Neural cell (in vitro differentiated cells): ENCODE measurements around the gene DCTN4. TPM values are rescaled to one million over a fixed set of nuclear protein-coding genes. Genes with fewer than 3 reads are reported as not detected.

Experiments used
- H2AFZ ChIP-seq: fragments of 200-600, 300-800 bp; sonication (generic), shearing (Covaris generic); 2 replicates; pipeline ENCODE4 v1.6.0; 2014; ENCODE audit warnings: low read depth, mild to moderate bottlenecking, antibody characterized with exemption, low read length, moderate library complexity
- H3F3A ChIP-seq: fragments of 200-600 bp; shearing (Covaris generic); 2 replicates; pipeline ENCODE4 v1.6.1; 2016; ENCODE audit warnings: mild to moderate bottlenecking, moderate library complexity, mixed read lengths, antibody characterized with exemption, low read length; ENCODE audit not compliant: insufficient read depth, poor library complexity, severe bottlenecking
- H3K27ac ChIP-seq: fragments of 200-600, 300-800 bp; sonication (generic), shearing (Covaris generic); 2 replicates; pipeline ENCODE4 v1.5.1; 2014; ENCODE audit warnings: mild to moderate bottlenecking, low read length, moderate library complexity
- H3K27me3 ChIP-seq: fragments of 300-800, 200-600 bp; sonication (generic), shearing (Covaris generic); 2 replicates; pipeline ENCODE4 v1.6.0; 2014; ENCODE audit warnings: mild to moderate bottlenecking, low read depth, low read length, moderate library complexity; ENCODE audit not compliant: insufficient read depth
- H3K36me3 ChIP-seq: fragments of 300-800, 200-600 bp; sonication (generic), shearing (Covaris generic); 2 replicates; pipeline ENCODE4 v1.5.1; 2014; ENCODE audit warnings: mild to moderate bottlenecking, antibody characterized with exemption, low read length, moderate library complexity; ENCODE audit not compliant: insufficient read depth
- H3K4me2 ChIP-seq: fragments of 300-800, 200-600 bp; sonication (generic), shearing (Covaris generic); 2 replicates; pipeline ENCODE4 v1.6.0; 2014; ENCODE audit warnings: mild to moderate bottlenecking, low read length
- H3K4me3 ChIP-seq: fragments of 300-800, 200-600 bp; sonication (generic), shearing (Covaris generic); 2 replicates; pipeline ENCODE4 v1.5.1; 2014; ENCODE audit warnings: mild to moderate bottlenecking, low read length, moderate library complexity
- H3K79me2 ChIP-seq: fragments of 200-600 bp; shearing (Covaris generic); replicated peaks from 2 replicates; pipeline ENCODE4 v1.6.0; 2014; ENCODE audit warnings: mild to moderate bottlenecking, low read length, moderate library complexity; ENCODE audit not compliant: insufficient read depth
- H3K9ac ChIP-seq: fragments of 300-800, 200-600 bp; sonication (generic), shearing (Covaris generic); 2 replicates; pipeline ENCODE4 v1.6.1; 2016; ENCODE audit warnings: mild to moderate bottlenecking, low read length, mixed read lengths
- H3K9me2 ChIP-seq: fragments of 200-600 bp; shearing (Covaris generic); 2 replicates; pipeline ENCODE4 v1.6.1; 2016; ENCODE audit warnings: mild to moderate bottlenecking, low read length, mixed read lengths; ENCODE audit not compliant: insufficient read depth
- H3K9me3 ChIP-seq: fragments of 200-600, 300-800 bp; sonication (generic), shearing (Covaris generic); 2 replicates; pipeline ENCODE4 v1.6.1; 2016; ENCODE audit warnings: mild to moderate bottlenecking, mixed run types, low read length, moderate library complexity, mixed read lengths
- H4K20me1 ChIP-seq: fragments of 200-600 bp; shearing (Covaris generic); 2 replicates; pipeline ENCODE4 v1.6.1; 2016; ENCODE audit warnings: mild to moderate bottlenecking, mixed run types; ENCODE audit not compliant: insufficient read depth
- EP300 ChIP-seq: fragments of 450-650 bp; conservative IDR thresholded peaks from 2 replicates; pipeline ENCODE4 v1.6.1; 2014; ENCODE audit warnings: antibody characterized with exemption, mild to moderate bottlenecking, moderate library complexity; ENCODE audit not compliant: poor library complexity, severe bottlenecking
- EZH2 ChIP-seq: fragments of 200-600, 300-800 bp; shearing (Covaris generic), sonication (generic); IDR thresholded peaks from 2 replicates; pipeline ENCODE4 v1.6.1; 2014; ENCODE audit warnings: antibody characterized with exemption, low read length, borderline replicate concordance, mild to moderate bottlenecking; ENCODE audit not compliant: insufficient read depth, poor library complexity, severe bottlenecking
- MXI1 ChIP-seq: fragments of 450-650 bp; conservative IDR thresholded peaks from 2 replicates; pipeline ENCODE4 v1.6.1; 2014; ENCODE audit warnings: antibody characterized with exemption, mild to moderate bottlenecking; ENCODE audit not compliant: poor library complexity, severe bottlenecking
- POLR2AphosphoS5 ChIP-seq: IDR thresholded peaks from 2 replicates; pipeline ENCODE4 v1.6.1; 2012
- RAD21 ChIP-seq: fragments of 450-650 bp; conservative IDR thresholded peaks from 2 replicates; pipeline ENCODE4 v1.6.1; 2014; ENCODE audit warnings: antibody characterized with exemption, mild to moderate bottlenecking, moderate library complexity
- REST ChIP-seq: IDR thresholded peaks from 2 replicates; pipeline ENCODE4 v1.6.1; 2012; ENCODE audit warnings: borderline replicate concordance
- SMC3 ChIP-seq: fragments of 450-650 bp; conservative IDR thresholded peaks from 2 replicates; pipeline ENCODE4 v1.6.1; 2014; ENCODE audit warnings: antibody characterized with exemption, mild to moderate bottlenecking, moderate library complexity; ENCODE audit not compliant: poor library complexity
- TAF1 ChIP-seq: IDR thresholded peaks from 2 replicates; pipeline ENCODE4 v1.6.1; 2012; ENCODE audit warnings: low read depth
- polyA plus RNA-seq: library from polyadenylated mRNA; depleted of rRNA; stranded (reverse); fragments of >200 nt; gene quantifications from 2 replicates; pipeline ENCODE4 v1.2.3, GENCODE V29; 2014
- TF ChIP-seq, protein P1 (sequence below): fragments of 450-650 bp; IDR thresholded peaks from 2 replicates; pipeline ENCODE4 v1.5.1; 2014; ENCODE audit warnings: antibody characterized with exemption, mild to moderate bottlenecking, moderate library complexity; ENCODE audit not compliant: poor library complexity, severe bottlenecking

DCTN4 gene
- polyA plus RNA-seq, 1 donor from 2014 or later: 117 TPM

DNA sequence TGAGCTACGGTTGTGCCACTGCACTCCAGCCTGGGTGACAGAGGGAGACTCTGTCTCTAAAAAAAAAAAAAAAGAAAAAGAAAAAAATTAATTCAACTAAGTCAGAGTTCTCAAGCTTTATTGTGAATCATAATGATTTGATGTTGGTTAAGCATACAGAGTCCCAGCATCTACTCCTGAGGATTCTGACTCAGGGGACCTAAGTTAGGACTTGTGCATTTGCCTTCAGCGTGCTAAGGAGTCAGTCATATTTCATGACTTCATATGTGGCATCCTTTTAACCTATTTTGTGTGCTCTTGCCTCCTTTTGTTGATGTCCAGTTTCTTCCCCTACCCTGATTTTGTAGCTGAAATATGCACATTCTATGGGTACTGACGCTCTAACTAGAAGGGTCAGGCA is 94.9 kb downstream of the DCTN4 start:
- H3F3A ChIP-seq: no peaks in the 10 kb centered on the region
- TF ChIP-seq TAF1 (no peak), MXI1 (no peak), EP300 (no peak), SMC3 (no peak), RAD21 (no peak), POLR2AphosphoS5 (no peak), EZH2 (no peak), REST (no peak)
- TF ChIP-seq, protein P1, sequence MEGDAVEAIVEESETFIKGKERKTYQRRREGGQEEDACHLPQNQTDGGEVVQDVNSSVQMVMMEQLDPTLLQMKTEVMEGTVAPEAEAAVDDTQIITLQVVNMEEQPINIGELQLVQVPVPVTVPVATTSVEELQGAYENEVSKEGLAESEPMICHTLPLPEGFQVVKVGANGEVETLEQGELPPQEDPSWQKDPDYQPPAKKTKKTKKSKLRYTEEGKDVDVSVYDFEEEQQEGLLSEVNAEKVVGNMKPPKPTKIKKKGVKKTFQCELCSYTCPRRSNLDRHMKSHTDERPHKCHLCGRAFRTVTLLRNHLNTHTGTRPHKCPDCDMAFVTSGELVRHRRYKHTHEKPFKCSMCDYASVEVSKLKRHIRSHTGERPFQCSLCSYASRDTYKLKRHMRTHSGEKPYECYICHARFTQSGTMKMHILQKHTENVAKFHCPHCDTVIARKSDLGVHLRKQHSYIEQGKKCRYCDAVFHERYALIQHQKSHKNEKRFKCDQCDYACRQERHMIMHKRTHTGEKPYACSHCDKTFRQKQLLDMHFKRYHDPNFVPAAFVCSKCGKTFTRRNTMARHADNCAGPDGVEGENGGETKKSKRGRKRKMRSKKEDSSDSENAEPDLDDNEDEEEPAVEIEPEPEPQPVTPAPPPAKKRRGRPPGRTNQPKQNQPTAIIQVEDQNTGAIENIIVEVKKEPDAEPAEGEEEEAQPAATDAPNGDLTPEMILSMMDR: no peak
- no peak overlapping the region for H2AFZ ChIP-seq
- H4K20me1 ChIP-seq: no peaks in the 10 kb centered on the region
- H3K27me3 ChIP-seq: no peaks in the 10 kb centered on the region
- no peak overlapping the region for H3K4me3 ChIP-seq
- H3K9me2 ChIP-seq: no peaks in the 10 kb centered on the region
- no peak overlapping the region for H3K4me2 ChIP-seq
- no peaks in the 10 kb centered on the region for H3K36me3 ChIP-seq
- no peaks in the 10 kb centered on the region for H3K9me3 ChIP-seq
- H3K9ac ChIP-seq: no peak overlapping the region
- no peak overlapping the region for H3K27ac ChIP-seq
- no peaks in the 10 kb centered on the region for H3K79me2 ChIP-seq

DNA sequence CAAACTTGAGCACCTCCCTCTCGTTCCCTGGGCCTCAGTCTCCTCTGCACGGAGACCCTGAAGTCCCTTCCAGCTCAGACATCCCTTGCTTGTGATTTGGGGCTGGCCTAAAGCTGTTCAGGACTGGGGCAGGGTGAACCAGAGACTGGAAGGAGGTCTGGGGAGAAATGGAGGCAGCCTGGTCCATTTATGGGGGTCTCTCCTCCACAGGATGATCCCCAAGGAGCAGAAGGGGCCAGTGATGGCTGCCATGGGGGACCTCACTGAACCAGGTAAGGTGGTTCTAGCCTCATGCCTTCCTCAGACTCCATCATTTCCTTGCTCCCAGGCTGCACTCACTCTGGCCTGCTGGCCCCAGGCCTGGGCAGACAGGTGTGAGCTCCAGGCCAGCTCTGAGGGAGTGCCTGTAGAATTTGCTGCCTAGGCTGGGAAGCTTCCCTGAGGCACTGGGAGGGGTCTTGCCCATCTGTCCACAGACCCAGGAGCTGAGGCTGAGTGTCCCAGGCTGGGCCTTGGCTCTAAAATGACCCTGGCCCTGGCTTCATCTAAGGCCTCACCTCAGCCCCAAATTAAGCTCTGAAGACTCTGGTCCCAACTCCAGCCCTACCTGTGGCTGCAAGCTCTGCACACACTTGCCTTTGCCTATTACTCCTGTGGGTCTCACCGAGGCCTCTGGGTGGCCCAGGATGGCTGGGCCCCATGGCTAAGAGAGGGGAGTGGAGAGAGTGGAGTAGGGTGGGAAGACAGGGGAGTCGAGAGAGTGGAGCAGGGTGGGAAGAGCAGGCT is 95.9 kb downstream of the DCTN4 start:
- no peak overlapping the region for H3K9ac ChIP-seq
- no peaks in the 10 kb centered on the region for H4K20me1 ChIP-seq
- H3K9me2 ChIP-seq: no peaks in the 10 kb centered on the region
- no peaks in the 10 kb centered on the region for H3F3A ChIP-seq
- no peaks in the 10 kb centered on the region for H3K9me3 ChIP-seq
- no peaks in the 10 kb centered on the region for H3K79me2 ChIP-seq
- H2AFZ ChIP-seq: no peak overlapping the region
- H3K27me3 ChIP-seq: no peaks in the 10 kb centered on the region
- no peak overlapping the region for H3K4me3 ChIP-seq
- no peak for TF ChIP-seq SMC3
- no peak for TF ChIP-seq TAF1
- TF ChIP-seq EZH2: no peak
- TF ChIP-seq, protein P1: no peak
- TF ChIP-seq POLR2AphosphoS5: no peak
- TF ChIP-seq REST: no peak
- no peak for TF ChIP-seq RAD21
- no peak for TF ChIP-seq MXI1
- TF ChIP-seq EP300: no peak
- H3K27ac ChIP-seq: no peak overlapping the region
- no peak overlapping the region for H3K4me2 ChIP-seq
- no peaks in the 10 kb centered on the region for H3K36me3 ChIP-seq
